Natural killer cell (primary cell): ENCODE measurements around the gene AUTS2. TPM values are rescaled to one million over a fixed set of nuclear protein-coding genes. Genes with fewer than 3 reads are reported as not detected.

ENCODE experiments used
- ATAC-seq, 3 donors: fragments of 150-1000 bp in 2 of 3; fragments of 200-7000 bp in 1 of 3; cut with Tn5 transposase; 1 replicate in 1 of 3; 2 replicates in 2 of 3; pipeline ENCODE4 v1.10.0; 2021; ENCODE audit warnings: mild to moderate bottlenecking in 2 of 3, moderate library complexity in 2 of 3
- DNase-seq, 2 donors: peaks; one replicate each; pipeline versions ENCODE4 v3.0.0 to v3.0.0-alpha.2; 2013 to 2021; ENCODE audit warnings: mixed read lengths in 1 of 2
- H3K27ac ChIP-seq: one replicate; pipeline ENCODE4 v1.5.1; 2013; ENCODE audit warnings: mild to moderate bottlenecking, low read length
- H3K27me3 ChIP-seq: one replicate; pipeline ENCODE4 v1.6.1; 2013; ENCODE audit warnings: low read length; ENCODE audit not compliant: control insufficient read depth, insufficient read depth
- H3K36me3 ChIP-seq: one replicate; pipeline ENCODE4 v1.6.1; 2013; ENCODE audit warnings: low read length; ENCODE audit not compliant: control insufficient read depth, insufficient read depth
- H3K4me1 ChIP-seq: one replicate; pipeline ENCODE4 v1.6.1; 2013; ENCODE audit warnings: low read length; ENCODE audit not compliant: control insufficient read depth, insufficient read depth
- H3K4me3 ChIP-seq: one replicate; pipeline ENCODE4 v1.5.1; 2013; ENCODE audit warnings: low read length
- H3K9me3 ChIP-seq: one replicate; pipeline ENCODE4 v1.6.1; 2013; ENCODE audit warnings: low read length; ENCODE audit not compliant: control insufficient read depth, insufficient read depth
- H3K27ac Mint-ChIP-seq, 2 donors: one replicate each; pipeline ENCODE4 v1.8.0; 2022; ENCODE audit warnings: mild to moderate bottlenecking in 2 of 2, mixed read lengths in 2 of 2, moderate library complexity in 1 of 2
- H3K27me3 Mint-ChIP-seq, 2 donors: one replicate each; pipeline ENCODE4 v1.8.0; 2022; ENCODE audit warnings: low read depth in 2 of 2, mixed read lengths in 2 of 2
- H3K36me3 Mint-ChIP-seq: one replicate; pipeline ENCODE4 v1.8.0; 2022; ENCODE audit warnings: mixed read lengths
- H3K4me1 Mint-ChIP-seq, 2 donors: one replicate each; pipeline ENCODE4 v1.8.0; 2022; ENCODE audit warnings: mixed read lengths in 2 of 2
- H3K4me3 Mint-ChIP-seq: one replicate; pipeline ENCODE4 v1.8.0; 2022; ENCODE audit warnings: mild to moderate bottlenecking, moderate library complexity, mixed read lengths
- H3K9me3 Mint-ChIP-seq, 2 donors: one replicate each; pipeline ENCODE4 v1.8.0; 2022; ENCODE audit warnings: mixed read lengths in 2 of 2
- CTCF ChIP-seq: fragments of 200-600 bp; IDR thresholded peaks from one replicate; pipeline ENCODE4 v1.8.0; 2022; ENCODE audit warnings: antibody characterized with exemption
- WGBS: methylation state at CpG from one replicate; pipeline ENCODE4 v1.1.7; 2013; ENCODE audit warnings: missing lambda C conversion rate; ENCODE audit not compliant: insufficient coverage; 5-methylcytosine and 5-hydroxymethylcytosine counted together
- intact Hi-C: fragments of 100-400 bp; cut with micrococcal nuclease; formaldehyde crosslinking; loops from one replicate; pipeline ENCODE4 v1.14.2; 2022
- total RNA-seq, 4 donors: library from RNA; stranded (reverse); fragments of 120-200 nt in 1 of 4; gene quantifications; one replicate each; pipeline versions ENCODE4 v1.2.3 to v1.2.4, GENCODE V29; 2013 to 2022

The AUTS2 gene
- total RNA-seq, 3 donors from 2014 or later (not counting 1 experiment from before 2014, with no cell fraction given), result 147 to 197 (median 155) TPM

GRCh38 chr7:70288781-70289456 is 690.6 kb downstream of the AUTS2 start:
- Histone ChIP-seq H3K27me3 (no peaks in the 10 kb centered on the region), H3K36me3 (no peaks in the 10 kb centered on the region), H3K4me3 (no peak overlapping the region), H3K4me1 (no peaks in the 10 kb centered on the region), H3K9me3 (no peaks in the 10 kb centered on the region), H3K27ac (no peak overlapping the region)
- no peak for TF ChIP-seq CTCF
- WGBS, result 94% methylated on average over 2 of the region's 5 CpGs
- H3K27me3 Mint-ChIP-seq, result peaks cover 3 to 10% of the 10 kb centered on the region in 2 donors
- intact Hi-C loops, result no loop called here
- H3K4me3 Mint-ChIP-seq, result no peak overlapping the region
- ATAC-seq (no peak), DNase-seq (no peak)
- H3K4me1 Mint-ChIP-seq, result peaks cover 6 to 11% of the 10 kb centered on the region in 2 donors
- no peak overlapping the region for H3K27ac Mint-ChIP-seq
- no peaks in the 10 kb centered on the region for H3K9me3 Mint-ChIP-seq
- no peaks in the 10 kb centered on the region for H3K36me3 Mint-ChIP-seq

- 97% methylated on average over 5 of the region's 5 CpGs for whole genome bisulfite sequencing
- no peak overlapping the region for H3K4me3 ChIP-seq
Measured at GRCh38 chr7:70292716-70293115, 694.4 kb downstream of the AUTS2 start.

GRCh38 chr7:70294211-70294911 is 696.1 kb downstream of the AUTS2 start:
- H3K27ac ChIP-seq, result no peak overlapping the region
- H3K27me3 Mint-ChIP-seq, result peaks cover 7 to 26% of the 10 kb centered on the region in 2 donors
- no peaks in the 10 kb centered on the region for H3K9me3 ChIP-seq
- no peak overlapping the region for H3K4me3 Mint-ChIP-seq
- no peaks in the 10 kb centered on the region for H3K27me3 ChIP-seq
- H3K4me1 ChIP-seq, result no peaks in the 10 kb centered on the region
- no peak overlapping the region for H3K4me3 ChIP-seq
- H3K36me3 Mint-ChIP-seq, result no peaks in the 10 kb centered on the region
- peaks cover 6 to 11% of the 10 kb centered on the region in 2 donors for H3K4me1 Mint-ChIP-seq
- H3K9me3 Mint-ChIP-seq, result no peaks in the 10 kb centered on the region
- DNase-seq (no peak), ATAC-seq (no peak)
- 92% methylated on average over 9 of the region's 9 CpGs for WGBS
- H3K27ac Mint-ChIP-seq, result no peak overlapping the region
- no peaks in the 10 kb centered on the region for H3K36me3 ChIP-seq
- intact Hi-C loops, result no loop called here
- no peak for TF ChIP-seq CTCF

More at GRCh38 chr7:70292716-70293115, 694.4 kb downstream of the AUTS2 start:
- DNase-seq, result no peak
- Mint-ChIP-seq H3K27me3 (peaks cover 7 to 26% of the 10 kb centered on the region in 2 donors), H3K27ac (no peak overlapping the region), H3K4me3 (no peak overlapping the region), H3K36me3 (no peaks in the 10 kb centered on the region), H3K4me1 (peaks cover 6 to 11% of the 10 kb centered on the region in 2 donors), H3K9me3 (no peaks in the 10 kb centered on the region)
- no peak overlapping the region for H3K27ac ChIP-seq
- no peaks in the 10 kb centered on the region for H3K36me3 ChIP-seq
- no peaks in the 10 kb centered on the region for H3K27me3 ChIP-seq
- intact Hi-C loops, result no loop called here
- no peaks in the 10 kb centered on the region for H3K9me3 ChIP-seq
- ATAC-seq, result no peak
- no peaks in the 10 kb centered on the region for H3K4me1 ChIP-seq
- TF ChIP-seq CTCF, result no peak
